HG02943 (cell line): ENCODE results near the gene SMIM45.
A peak's percentile ranks its signal among the peaks of the same experiment; 100 is the strongest.

Source experiments
- ATAC-seq: cut with Tn5 transposase; IDR thresholded peaks from one replicate; pipeline ENCODE4 v1.9.1; 2021; ENCODE audit warnings: mild to moderate bottlenecking, low read depth, moderate library complexity; ENCODE audit not compliant: unreplicated experiment

SMIM45 gene

GRCh38 chr22:41995211-41995610 is 43.3 kb downstream of the SMIM45 start:
- ATAC-seq: no peak

GRCh38 chr22:41996826-41997225 is 44.9 kb downstream of the SMIM45 start:
- no peak for ATAC-seq

GRCh38 chr22:41998361-41999261 is 46.7 kb downstream of the SMIM45 start, which contains the start of gene WBP2NL:
TSS of gene WBP2NL (plus strand) at chr22:41998788. CDS start at chr22:41998819, 31 bp downstream.
- ATAC-seq: peak; percentile 85

GRCh38 chr22:42000466-42000865 is 48.5 kb downstream of the SMIM45 start:
- no peak for ATAC-seq

- no peak for ATAC-seq
Measured at GRCh38 chr22:42001121-42001520, 49.2 kb downstream of the SMIM45 start.

GRCh38 chr22:42001706-42002105 is 49.8 kb downstream of the SMIM45 start:
- ATAC-seq: no peak

- no peak for ATAC-seq
Measured at GRCh38 chr22:42007922-42008321, 56.0 kb downstream of the SMIM45 start.
